Right lung (tissue), 10 donors: ENCODE measurements around the gene VPS13A. TPM values are rescaled to one million over a fixed set of nuclear protein-coding genes. Genes with fewer than 3 reads are reported as not detected.

Experiments
- DNase-seq, 2 donors: peaks; one replicate each; pipeline ENCODE4 v3.0.0-alpha.2; 2013
- long read RNA-seq, 8 donors: transcript quantifications; one replicate each; lab custom pipeline, GENCODE V29; 2026
- polyA plus RNA-seq, 5 donors: library from polyadenylated mRNA; unstranded; fragments of 120-200 nt; gene quantifications; one replicate each; pipeline versions ENCODE4 v1.2.1 to v1.2.3, GENCODE V29; 2013; ENCODE audit warnings: inconsistent platforms in 1 of 5, low replicate concordance in 1 of 5; ENCODE audit not compliant: insufficient read length in 5 of 5, insufficient read depth in 1 of 5

Gene VPS13A
- polyA plus RNA-seq: 10 to 100 TPM; 14.4 to 35.1 (median 28.8) TPM
- long read RNA-seq, donor 1, partial matches to known transcripts: 0 of 1 reads
- long read RNA-seq, donor 1, other reads (novel, unspliced or antisense): 0 of 1 reads
- long read RNA-seq, donor 2: 0 reads
- long read RNA-seq, donor 3, partial matches to known transcripts: 0 of 6 reads
- long read RNA-seq, donor 3, other reads (novel, unspliced or antisense): 5 of 6 reads
- long read RNA-seq, donor 4: 0 reads
- long read RNA-seq, donor 5, partial matches to known transcripts: 0 of 2 reads
- long read RNA-seq, donor 5, other reads (novel, unspliced or antisense): 0 of 2 reads
- long read RNA-seq, donor 6, transcript VPS13A-211 (5 exons, 1,155 nt): major isoform, 7 of 7 reads
- long read RNA-seq, donor 6, partial matches to known transcripts: 0 of 7 reads
- long read RNA-seq, donor 6, other reads (novel, unspliced or antisense): 0 of 7 reads
- long read RNA-seq, donor 7, partial matches to known transcripts: 0 of 3 reads
- long read RNA-seq, donor 7, other reads (novel, unspliced or antisense): 0 of 3 reads
- long read RNA-seq, donor 8: 0 reads

DNA sequence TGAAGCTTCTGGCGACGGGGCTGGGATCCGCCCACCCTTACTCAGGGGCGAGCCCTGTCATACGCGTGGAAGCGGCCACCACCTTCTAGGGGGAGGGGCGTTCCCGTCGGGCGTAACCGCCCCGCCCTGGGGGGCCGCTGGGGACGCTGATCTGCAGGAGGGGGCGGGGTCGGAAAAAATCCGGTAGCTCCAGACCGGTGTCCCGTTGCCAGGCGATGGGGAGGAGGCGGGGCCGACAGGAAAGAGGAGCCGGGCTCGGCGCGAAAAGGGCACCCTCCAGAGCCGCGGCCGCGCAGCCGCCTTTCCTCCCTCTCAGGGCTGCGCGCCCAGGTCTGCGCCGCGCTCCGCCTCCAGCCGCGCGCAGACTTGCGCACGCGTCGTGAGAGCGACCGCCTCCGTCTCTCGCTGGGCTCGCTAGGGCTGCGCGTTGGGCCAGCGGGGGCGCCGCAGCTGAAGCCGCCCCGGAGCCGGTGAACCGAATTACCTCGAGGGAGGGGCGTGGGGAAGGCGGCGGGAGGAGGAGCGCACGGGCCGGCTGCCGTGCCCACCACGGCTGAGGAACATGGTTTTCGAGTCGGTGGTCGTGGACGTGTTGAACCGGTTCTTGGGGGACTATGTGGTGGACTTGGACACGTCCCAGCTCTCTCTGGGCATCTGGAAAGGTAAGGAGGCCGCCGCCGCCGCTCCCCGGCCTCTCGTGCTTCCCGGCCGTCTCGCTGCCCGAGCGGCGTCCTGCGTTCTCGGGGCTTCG lies at the start of gene VPS13A:
Gene VPS13A (plus strand): TSS at position 392 of the 751 bp plus-strand sequence. CDS start 171 bp downstream, at position 563.
- DNase-seq: peak; percentile 88 to 90

DNA sequence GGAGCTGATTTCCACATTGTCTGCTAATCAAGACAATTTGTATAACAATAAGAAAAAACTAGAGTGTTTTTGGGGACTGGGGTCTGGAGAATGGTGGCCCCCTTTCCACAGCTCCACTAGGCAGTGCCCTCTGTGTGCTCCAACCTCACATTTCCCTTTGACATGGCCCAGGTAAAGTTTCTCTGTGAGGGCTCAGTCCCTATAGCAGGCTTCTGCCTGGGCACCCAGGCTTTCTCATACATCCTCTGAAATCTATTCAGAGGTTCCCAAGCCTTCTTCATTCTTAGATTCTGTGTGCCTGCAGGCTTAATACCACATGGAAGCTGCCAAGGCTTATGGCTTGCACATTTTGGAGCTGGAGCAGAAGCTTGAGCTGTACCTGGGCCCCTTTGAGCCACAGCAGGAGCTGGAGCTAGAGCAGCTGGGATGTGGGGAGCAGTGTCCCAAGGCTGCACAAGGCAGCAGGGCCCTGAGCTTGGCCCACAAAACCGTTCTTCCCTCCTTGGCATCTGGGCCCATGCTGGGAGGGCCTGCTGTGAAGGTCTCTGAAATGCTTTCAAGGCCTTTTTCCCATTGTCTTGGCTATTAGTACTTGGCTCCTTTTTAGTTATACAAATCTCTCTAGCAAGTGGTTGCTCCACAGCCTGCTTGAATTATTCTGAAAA lies 49.1 kb upstream of the VPS13A start:
- no peak for DNase-seq

DNA sequence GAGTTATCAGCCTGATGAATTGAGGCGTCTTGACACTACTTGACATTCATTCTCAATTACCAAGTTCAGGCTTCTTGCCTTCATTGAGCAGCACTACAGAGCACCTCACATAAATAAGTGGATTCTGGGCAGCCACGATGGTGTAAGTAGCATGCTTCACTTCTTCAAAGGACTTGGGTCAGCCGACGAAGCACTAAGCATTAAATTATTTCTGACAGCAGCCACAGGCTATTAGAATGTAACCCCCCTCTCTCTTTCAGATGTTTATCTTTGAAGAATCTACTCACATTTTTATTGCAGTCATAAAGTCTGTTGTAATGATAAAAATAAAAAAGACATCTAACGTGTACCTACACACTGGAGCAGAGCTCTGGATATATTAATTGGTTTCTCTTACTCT lies 45.9 kb upstream of the VPS13A start:
- DNase-seq: no peak

DNA sequence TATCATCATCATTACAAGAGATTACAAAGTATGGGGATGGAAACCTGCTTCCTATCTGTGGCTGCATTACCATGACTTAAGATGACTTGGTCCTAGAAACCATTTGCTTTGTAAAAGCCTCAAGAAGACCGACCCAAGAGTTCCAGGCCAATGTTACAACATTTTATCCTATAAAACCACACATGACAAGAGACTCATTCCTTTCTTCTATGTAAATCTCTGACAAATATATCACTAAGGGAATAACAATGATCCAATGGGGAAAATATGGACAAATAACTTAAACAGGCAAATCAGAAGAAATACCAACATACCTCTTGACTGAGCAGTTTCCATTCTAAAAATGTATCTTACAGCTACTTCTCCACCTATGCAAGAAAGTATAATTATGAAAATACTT lies 44.3 kb upstream of the VPS13A start:
- no peak for DNase-seq

DNA sequence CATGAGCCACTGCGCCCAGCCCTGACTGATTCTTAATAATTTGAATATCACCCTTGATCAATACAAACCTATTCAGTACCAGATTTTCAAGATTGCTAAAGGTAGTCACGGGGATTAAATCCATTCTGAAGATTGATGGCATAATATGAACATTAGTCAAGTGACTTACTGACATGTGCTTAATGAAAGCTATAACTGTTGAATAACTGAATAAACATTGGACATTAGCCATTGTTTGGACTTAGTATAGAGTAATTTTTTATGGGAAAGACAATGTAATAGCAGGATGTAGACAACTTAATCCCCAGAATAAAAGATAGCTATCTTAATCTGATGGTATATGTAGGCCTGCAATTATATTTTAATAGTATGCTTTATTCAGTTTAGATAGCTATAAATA lies 35.0 kb upstream of the VPS13A start:
- no peak for DNase-seq

DNA sequence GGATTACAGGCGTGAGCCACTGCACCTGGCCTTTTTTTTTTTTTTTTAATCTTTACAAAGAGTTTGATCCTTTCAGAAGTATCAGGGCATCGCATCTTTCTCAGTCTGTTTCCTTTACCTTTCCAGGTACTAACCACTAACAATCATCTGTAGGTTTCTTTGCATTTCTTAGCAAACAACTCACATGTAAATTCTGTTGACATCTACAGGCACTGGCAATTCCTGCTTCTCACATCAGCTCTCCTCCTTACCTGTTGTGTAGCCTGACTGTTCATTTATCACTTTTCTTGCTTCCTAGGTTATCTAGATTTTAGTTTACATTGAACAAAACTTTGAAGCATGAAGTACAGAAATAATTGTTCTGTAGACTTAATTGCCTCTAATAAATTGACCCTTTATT lies 27.5 kb upstream of the VPS13A start:
- DNase-seq: no peak

DNA sequence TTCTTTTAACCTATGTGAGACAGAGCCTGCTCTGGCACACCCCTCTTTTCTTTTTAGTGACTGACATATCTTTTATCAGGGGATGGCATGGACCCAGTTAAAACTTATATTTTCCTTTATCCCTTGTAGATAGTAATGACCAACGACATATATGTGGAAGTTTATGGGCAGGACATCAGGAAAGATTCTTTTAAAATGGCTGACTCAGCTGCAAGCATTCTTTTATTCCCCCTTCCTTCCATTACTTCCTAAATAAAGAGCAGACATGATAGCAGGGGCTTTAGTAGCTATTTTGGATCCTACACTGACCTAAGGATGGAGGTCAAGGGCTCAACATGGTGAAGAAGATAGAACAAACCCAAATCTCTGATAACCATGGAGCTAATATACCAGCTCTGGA lies 25.0 kb upstream of the VPS13A start:
- DNase-seq: no peak

DNA sequence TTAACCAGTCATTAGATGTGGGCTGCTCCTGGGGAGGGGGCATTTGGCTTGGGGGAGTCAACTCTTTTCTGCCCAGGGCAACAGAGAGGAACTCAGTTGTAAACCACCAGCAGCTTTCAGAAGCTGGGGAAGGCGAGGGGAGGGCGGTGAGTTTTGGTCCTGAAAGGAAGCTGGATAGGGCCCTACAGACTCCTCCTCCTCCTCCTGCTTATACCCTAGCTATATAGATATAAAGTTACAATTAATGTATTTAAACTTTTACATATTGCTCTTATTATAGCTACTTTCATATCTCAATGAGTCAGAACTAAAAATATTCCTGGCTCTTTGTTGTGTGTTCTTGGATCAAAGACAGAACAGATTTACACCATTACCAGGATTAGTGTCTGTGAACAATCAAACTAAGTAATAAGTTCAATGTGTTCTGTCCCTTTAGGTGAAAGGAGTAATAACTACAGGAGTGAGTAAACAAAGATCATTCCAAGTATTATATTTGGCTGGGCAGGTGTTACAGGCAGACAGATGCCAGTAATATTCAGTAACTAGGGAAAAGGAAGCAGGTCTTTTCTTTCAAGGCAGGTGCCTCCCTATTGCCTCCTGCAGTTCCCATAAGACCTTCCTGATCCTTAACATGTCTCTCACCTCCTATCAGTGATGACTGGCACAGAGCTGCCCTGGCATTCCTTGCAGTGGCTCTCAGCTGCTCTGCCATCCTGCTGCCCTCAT lies 20.5 kb upstream of the VPS13A start:
- no peak for DNase-seq

DNA sequence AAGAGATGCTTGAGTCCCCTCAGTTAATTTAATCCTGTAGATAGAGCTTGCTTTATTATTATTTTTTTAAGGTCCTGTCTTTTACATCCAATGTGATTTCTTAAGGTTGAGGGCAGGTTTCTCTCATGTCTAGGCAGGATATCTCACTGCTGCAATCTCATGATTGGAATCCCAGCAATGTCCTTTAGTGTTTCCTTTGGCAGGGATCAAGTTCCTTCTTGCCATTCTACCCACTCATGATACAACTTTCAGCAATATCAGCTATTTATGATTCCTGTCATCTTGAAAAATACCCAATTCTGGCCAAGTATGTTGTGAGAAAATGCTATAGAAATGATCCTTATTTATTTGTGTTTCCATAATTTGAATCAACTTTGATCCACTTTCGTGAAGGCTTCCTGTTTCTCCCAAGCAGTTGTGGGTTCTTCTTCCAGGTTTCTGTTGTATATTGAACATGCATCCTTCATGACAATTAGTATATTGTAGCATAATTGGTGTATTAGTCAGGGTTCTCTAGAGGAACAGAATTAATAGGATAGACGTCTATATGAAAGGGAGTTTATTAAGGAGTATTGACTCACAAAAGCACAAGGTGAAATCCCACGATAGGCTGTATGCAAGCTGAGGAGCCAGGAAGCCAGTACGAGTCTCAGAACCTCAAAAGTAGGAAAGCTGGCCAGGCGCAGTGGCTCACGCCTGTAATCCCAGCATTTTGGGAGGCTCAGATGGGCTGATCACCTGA lies 18.4 kb upstream of the VPS13A start:
- DNase-seq: no peak

DNA sequence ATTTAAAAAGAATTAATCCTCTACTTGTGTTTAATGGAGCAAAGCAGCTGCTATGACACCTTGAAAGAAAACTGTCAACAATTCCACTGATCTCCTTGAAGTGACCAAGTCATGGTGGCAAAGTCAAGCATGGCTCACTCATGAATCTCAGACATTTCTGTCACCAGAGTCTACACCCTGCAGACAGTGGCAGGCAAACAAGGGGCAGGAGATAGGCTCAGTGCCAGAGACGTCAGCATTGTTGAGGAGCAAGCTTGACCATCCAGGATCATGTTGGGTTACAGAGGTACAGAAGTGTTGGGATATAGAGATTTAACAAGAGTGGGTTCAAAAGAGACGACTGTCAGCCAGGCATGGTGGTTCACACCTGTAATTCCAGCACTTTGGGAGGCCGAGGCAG lies 16.1 kb upstream of the VPS13A start:
- DNase-seq: no peak

DNA sequence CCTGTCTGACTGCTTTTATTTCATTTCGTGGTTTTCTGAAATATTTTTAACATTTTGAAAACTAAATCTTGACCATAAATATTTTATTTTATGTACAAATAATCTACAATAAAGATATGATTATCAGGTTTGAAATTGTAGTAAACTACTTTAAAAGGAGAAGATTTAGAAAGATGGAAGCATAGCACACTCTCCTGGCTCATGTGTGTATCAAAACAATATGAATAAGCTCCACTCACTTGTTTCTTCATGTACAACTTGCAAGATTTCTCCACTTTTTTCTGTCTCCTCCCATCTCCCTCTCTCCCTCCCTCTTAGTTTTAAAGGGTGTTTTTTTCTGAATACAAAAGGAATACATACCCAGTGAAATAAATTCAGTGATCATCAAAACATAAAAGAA lies 15.4 kb upstream of the VPS13A start:
- no peak for DNase-seq

DNA sequence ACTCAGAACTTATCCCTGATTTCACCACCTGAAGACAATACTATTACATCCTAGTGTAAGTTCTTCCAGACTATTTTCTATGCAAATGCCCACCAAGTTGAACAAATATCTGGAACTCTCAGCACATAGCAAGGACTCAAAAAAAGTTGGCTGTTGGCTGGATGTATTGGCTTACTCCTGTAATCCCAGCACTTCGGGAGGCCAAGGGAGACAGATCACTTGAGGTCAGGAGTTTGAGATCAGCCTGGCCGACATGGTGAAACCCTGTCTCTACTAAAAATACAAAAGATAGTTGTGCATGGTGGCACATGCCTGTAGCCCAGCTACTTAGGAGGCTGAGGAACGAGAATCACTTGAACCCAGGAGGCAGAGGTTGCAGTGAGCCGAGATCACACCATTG lies 15.0 kb upstream of the VPS13A start:
- DNase-seq: no peak

DNA sequence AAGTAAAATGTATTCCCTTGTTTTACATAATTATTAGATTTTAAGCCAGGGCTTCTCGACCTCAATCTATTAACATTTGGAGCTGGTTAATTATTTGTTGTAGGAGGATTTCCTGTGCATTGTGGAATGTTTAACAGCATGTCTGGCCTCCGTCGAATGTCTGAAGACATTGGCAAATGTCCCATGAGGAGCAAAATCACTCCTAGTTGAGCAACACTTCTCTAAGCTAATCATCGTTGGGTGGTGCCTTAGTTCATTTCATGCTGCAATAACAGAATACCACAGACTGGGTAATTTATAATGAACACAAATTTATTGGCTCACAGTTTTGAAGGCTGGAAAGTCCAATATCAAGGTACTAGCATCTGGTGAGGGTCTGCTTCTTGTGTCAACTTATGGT lies 13.4 kb upstream of the VPS13A start:
- peak; percentile 21 to 40 for DNase-seq

DNA sequence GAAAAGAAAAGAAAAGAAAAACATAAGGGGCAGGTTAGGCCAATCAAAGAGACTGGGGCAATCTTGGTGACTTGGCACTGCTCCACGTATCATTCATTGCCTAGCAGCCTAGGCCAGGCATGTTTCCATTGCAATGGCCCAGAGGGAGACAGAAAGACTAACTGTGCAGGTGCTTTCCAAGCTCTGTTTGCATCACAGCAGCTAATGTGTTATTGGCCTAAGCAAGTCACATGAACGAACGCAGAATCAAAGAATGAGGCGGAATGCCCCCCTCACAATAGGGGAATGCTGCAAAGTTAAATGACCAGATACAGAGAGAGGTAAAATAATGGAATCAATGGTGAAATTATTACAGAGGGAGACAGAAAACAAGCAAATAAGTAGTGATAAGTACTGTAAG lies 11.1 kb upstream of the VPS13A start:
- no peak for DNase-seq

DNA sequence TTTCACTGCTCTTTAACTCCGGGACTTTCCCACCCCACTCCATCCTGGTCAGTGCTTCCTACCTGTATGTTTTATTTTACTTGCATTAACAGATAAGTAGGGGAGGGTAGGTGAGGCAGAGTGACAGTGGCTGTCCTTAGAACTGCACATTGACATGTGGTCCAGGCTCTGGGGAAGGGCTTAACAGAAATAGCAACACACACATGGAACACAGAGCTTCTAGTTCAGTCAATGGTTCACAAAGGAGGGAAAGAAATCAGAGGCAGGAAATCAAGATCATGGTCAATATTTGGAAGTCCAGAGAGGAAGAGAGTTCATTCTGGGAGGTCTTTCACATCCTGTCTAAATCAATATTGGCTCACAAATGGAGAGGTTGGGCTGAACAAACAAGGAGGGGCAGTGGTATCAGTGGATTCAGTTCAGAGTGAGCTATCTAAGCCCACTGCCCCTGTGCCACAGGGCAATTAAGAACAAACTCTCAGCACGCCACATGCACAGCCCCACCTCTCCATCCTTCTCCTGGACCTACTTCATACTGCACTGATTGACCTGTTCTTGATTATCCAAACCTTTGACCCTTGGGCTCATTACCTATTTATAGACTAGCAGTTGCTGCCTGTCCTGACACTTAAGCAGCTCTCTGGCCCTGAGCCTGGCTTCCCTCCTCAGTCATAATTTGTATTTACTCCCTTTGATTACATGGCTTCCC lies 6.2 kb upstream of the VPS13A start:
- no peak for DNase-seq

DNA sequence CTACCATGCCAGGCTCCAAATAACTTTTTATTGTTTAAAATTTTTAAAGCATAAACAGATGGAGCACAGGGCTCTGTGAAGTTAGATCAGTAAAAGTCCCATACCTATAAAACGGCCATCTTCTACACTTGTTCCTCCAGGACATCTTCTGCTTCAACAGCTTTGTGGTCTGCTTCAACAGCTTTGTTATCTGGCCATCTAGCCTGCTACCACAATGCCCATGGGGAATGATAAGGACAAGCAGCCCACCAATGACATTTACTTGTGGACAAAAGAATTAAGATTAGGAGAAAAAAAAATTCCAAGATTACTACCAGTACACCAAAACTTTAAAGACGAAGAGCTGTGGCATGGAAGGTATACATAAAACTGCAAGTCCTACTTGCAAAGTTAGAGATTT lies 2.2 kb upstream of the VPS13A start:
- DNase-seq: no peak

DNA sequence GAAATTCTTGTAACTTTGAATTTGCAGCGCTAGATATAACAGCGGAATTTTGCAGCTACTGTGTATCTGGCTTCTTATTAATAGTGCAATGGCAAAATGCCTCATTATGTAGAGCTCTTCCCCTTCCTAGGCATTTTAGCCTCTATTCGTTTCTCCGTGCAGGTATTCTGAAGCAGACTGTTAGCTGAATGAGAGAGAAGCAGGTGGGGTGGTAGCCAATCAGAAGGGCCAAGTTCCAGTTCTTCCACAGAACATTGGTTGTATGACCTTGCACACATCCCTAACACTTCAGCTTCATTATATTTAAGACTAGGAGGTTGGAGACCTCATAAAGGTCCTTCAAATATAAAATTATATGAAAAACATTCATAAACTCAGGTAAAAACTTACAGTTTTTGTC lies 1.2 kb upstream of the VPS13A start:
- no peak for DNase-seq

DNA sequence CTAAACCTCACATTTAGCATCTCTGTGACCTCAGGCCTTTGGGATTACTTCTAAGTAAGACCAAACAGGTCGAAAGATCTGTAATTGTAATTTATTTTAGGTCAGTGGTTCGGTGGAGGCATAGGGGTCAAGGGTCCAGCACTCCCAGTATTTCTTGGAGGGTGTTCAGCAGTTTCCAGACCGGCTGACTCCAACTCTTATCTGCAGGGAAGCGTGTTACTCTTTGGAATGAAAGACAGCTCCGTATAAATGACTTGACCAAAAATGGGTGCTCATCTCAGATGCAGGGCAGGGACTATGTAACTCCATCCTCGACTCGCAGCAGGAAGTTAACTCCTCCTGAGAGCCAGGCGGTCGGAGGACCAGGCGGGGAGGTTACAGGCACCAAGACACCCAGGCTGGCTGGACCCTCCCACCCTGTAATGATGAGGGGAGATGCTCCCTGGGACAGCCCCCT lies 620 bp upstream of the VPS13A start:
- DNase-seq: no peak

DNA sequence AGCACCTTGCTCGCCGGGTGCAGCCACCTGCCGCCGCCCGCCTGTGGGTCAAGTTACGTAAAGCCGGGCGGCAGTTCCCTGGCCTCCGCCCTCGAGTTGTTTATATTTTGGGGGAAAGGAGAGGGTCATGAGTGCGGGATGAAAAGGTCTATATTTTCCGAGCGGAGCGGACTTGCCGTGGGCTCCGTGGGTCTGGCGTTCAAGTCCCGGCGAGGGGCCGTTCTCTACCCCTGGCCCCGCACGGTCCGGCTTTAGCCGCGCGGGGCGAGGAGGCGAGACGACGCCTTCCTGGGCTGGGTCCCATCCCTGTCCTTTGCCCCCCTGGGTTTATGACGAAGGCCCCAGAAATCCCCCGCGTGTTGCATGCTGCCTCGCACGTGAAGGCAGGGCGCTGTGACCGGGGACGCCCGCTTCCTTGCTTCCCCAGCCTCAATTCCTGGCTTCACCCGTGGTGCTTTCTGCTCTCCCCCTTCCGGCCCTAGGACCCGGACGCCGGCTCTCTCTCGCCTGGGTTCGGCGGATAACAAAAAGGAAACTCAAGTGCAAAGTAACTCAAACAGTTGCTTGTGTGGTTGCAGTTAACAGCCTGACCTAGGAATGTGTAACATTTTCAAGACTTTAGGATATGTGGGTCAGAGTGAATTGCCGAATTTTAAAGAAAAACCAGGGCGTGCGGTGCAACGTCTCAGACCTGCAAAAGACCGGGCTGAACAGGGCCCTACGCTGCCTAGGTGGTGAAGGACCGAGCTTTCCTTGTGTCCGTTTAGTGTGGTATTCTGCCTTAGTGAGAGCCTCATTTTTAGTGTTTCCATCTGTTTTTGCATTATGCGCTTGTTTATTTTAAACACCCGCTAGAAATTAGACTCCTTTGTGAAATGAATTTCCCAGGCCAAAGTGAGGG lies 810 bp downstream of the VPS13A start:
- peak; percentile 26 to 38 for DNase-seq
